Fibroblast of skin of right biceps (primary cell): ENCODE data around the gene RNU7-1.
A peak's percentile ranks its signal among the peaks of the same experiment; 100 is the strongest.

Experiments used
- DNase-seq: peaks from one replicate; pipeline ENCODE4 v3.0.0-alpha.2; 2013

RNU7-1 gene

DNA sequence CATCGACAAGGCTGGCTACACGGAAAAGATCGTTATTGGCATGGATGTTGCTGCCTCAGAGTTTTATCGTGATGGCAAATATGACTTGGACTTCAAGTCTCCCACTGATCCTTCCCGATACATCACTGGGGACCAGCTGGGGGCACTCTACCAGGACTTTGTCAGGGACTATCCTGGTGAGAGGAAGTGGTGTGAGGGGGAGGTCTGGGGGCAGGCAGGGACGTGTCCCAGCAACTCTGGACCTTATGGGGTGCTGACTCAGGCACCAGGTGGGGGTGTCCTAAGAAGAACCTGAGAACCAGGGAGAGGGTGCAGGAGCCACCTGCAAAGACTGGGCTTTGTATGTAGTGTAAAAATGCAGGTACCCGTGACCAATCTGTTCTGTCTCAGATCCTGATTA lies 24.0 kb upstream of the RNU7-1 start:
- DNase-seq: no peak

DNA sequence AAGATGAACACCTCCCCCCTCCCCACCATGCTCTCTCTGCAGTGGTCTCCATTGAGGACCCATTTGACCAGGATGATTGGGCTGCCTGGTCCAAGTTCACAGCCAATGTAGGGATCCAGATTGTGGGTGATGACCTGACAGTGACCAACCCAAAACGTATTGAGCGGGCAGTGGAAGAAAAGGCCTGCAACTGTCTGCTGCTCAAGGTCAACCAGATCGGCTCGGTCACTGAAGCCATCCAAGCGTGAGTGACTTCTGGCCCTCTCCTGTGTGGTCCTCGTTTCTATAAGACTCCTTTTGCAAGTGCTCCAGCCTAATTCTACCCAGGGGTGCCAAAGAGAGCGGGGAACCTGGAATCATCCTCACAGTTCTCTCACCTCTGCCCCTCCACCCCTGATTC lies 22.1 kb upstream of the RNU7-1 start:
- DNase-seq: no peak

DNA sequence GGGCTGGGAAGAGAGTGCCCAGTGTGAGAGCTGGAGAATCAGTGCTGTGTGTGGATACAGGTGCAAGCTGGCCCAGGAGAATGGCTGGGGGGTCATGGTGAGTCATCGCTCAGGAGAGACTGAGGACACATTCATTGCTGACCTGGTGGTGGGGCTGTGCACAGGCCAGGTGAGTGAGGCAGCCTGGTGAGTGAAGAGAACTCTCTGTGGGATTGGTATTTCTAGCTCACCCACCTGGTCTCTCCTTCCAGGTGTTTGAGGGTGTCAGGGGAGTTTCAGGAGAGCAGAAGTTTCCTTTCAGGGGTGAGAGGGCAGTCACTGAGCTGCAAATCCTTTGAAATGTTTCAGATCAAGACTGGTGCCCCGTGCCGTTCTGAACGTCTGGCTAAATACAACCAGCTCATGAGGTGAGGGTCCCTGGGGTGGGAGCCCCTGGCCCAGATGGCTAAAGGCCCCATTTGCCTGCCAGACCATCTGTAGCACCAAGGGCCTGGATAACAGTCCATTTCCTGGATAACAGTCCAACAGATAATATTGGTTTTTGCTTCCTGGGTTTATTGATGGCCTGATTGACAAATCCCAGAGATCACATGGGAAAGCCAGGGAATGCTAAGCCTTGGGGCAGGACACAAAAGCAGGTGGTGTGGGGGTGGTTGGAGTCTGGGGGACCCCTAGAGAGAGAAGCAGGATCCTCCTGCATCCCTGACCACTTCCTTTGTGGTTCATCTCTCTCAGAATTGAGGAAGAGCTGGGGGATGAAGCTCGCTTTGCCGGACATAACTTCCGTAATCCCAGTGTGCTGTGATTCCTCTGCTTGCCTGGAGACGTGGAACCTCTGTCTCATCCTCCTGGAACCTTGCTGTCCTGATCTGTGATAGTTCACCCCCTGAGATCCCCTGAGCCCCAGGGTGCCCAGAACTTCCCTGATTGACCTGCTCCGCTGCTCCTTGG lies 21.3 kb upstream of the RNU7-1 start:
- no peak for DNase-seq

DNA sequence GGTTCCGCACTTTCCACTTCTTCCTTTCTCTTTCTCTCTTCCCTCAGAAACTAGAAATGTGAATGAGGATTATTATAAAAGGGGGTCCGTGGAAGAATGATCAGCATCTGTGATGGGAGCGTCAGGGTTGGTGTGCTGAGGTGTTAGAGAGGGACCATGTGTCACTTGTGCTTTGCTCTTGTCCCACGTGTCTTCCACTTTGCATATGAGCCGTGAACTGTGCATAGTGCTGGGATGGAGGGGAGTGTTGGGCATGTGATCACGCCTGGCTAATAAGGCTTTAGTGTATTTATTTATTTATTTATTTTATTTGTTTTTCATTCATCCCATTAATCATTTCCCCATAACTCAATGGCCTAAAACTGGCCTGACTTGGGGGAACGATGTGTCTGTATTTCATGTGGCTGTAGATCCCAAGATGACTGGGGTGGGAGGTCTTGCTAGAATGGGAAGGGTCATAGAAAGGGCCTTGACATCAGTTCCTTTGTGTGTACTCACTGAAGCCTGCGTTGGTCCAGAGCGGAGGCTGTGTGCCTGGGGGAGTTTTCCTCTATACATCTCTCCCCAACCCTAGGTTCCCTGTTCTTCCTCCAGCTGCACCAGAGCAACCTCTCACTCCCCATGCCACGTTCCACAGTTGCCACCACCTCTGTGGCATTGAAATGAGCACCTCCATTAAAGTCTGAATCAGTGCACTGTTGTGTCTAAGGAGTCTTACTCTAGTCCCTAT lies 20.4 kb upstream of the RNU7-1 start:
- DNase-seq: no peak

DNA sequence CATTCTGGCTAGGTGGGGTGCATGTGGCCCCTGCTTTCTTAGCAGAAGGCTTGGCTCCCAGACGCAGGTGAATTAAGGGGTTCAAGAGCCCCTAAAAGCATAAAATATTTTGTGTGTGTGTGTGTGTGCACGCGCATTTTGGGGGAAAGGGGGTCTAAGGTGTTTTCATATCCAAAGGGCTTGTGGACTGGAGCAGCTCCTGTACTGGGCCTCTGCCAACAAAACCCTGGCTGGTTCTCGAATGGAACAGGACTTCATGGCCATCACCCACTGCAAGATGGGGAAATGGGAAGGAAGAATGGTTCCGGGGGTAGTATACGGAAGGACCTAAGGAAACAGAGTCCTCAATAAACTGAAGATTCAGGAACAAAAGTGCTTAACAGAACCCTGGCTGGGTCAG lies 19.8 kb upstream of the RNU7-1 start:
- DNase-seq: no peak

DNA sequence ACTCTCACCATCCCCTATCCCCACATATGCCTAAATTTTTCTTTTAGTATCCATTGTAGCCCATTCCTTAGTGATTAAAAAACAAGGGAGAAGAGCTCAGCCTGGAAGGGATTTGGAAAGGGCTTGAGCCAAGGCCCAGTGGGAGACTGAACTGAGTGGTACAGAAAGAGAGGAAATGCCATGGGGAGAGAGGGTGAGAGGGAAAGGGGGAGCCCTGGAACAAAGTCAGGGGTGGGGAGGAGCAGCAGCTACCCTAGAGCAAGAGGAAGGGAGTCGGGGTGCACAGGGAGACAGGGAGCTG lies 18.4 kb upstream of the RNU7-1 start:
- no peak for DNase-seq

DNA sequence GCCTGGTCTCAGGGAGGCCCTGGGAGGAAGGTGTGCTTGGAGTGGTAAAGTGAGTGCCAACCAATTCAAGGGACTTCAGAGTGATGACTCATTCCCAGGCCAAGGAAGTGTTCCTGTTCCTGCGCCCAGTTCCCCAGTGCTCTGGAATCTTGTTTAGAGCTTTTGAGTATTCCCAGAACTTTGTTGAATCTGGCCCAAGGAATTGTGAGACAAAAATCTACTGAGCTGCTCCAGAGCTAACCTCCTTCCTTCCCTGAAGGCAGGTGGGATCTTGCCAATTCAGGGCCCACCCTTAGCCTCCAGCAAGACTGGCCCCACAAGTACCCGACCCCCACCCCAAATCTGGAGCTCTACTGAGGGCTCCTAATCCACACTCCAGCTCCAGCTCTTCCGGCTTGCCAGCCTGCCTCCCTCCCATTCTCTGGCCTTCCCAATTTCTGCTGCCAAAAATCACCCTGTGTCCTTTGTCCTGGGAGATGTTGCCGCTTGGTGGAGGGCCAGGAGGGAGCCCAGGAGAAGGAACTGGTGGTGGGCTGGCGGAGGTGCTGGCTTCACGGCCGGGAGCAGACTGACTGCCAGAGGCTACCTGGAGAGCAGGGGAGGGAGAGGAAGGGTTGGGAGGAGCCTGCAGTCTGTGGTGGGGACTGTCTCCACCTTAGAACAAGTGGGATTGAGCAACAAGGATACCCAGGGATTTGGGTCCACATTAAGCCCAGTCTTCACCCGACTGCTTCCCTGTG lies 17.9 kb upstream of the RNU7-1 start:
- DNase-seq: peak; percentile 92

DNA sequence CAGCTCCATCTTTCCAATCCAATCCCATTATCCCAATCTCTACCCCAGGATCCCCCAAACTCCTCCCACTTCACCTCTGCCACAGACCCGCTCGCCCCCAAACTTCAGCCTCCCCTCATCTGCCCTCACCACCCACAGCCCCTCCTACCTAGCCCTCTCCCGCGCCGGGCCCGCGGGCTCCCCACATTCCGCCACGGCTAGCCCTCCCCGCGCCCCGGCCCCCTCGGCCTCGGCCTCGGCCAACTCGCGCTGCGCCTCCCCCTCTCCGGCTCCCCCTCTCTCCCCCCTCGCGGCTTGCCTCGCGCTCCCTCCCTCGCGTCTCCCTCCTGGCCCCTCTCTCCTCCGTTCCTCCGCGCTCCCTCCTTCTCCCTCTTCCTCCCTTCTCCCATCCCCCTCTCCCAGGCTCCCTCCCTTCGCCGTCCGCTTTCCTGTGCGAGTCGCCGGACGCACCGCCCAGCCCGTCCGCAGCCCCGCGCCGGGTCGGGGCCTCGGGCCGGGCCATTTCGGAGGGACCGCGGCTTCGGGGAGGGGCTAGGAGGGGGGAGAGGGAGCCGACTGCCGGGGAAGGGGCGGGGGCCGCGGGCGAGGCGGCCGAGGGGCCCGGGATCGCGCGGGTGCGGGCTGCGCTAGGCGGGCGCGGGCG lies 16.1 kb upstream of the RNU7-1 start, which contains the start of gene ATN1:
Gene ATN1 (plus strand): TSS at position 581 of the 643 bp plus-strand sequence. CDS start 6,043 bp downstream, outside the sequence.
- peak; percentile 88 for DNase-seq

DNA sequence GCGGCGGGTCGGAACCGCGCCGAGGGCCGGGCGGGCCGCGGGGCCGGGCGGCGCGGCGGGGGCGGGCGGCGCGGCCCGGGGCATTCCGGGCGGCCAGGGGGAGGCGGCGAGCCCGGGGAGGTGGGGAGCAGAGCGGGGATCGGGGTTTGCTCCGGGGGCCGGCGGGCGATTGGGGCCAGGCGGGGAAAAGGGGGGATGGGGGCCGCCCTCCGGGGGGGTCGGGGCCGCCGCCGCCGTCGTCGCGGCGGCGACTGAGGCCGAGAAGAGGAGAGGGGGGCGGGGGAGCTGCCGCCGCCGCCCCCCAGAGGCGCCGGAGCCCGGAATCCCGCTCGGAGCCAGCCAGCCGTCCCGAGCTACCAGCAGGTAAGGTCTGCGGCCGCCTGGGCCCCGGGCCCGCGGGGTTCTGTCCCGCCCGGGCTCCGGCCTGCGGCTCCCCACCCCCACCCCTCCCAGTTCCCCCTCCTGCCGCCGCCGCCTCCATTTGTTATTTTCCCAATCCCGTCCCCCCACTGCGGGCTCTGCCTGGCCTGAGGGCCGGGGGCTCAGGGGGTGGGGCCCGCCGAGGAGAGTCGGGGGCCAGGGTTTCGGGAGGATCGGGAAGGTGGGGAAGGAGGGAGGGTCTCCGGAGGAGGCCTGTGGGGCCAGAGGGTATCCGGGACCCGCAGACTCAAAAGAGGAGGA lies 15.5 kb upstream of the RNU7-1 start:
- no peak for DNase-seq

DNA sequence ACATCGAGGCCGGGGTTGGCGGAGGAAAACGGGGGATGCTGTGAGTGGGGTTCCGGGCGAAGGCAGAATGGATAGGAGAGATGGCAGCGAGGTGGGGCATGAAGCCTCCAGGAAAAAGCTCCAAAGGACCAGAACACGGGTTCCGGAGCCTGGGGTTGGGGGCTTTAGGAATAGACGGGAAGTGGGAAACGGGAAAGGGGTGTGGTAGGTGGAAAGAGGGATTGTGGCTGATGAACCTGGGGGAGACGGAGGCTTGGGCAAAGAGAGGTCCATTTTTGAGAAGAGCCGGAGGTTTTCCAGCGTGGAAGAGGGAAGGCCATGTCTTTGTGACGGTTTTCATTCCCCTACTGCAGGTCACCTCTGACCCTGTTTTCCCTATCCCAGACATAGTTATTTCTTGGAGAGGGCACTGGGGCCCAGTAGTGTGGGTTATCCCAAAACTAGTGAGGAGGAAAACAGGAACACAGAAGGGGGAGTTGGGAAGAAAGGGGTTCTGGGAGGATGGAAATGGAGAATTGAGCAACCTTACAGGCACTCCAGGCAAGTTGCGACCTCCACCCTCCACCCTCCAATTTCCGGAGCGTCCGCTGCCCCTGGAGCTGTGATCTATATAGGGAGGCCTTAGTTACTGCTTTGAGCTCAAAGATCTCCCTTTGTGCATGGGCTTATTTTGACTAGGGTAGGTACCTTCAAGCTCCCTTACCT lies 14.8 kb upstream of the RNU7-1 start:
- no peak for DNase-seq

DNA sequence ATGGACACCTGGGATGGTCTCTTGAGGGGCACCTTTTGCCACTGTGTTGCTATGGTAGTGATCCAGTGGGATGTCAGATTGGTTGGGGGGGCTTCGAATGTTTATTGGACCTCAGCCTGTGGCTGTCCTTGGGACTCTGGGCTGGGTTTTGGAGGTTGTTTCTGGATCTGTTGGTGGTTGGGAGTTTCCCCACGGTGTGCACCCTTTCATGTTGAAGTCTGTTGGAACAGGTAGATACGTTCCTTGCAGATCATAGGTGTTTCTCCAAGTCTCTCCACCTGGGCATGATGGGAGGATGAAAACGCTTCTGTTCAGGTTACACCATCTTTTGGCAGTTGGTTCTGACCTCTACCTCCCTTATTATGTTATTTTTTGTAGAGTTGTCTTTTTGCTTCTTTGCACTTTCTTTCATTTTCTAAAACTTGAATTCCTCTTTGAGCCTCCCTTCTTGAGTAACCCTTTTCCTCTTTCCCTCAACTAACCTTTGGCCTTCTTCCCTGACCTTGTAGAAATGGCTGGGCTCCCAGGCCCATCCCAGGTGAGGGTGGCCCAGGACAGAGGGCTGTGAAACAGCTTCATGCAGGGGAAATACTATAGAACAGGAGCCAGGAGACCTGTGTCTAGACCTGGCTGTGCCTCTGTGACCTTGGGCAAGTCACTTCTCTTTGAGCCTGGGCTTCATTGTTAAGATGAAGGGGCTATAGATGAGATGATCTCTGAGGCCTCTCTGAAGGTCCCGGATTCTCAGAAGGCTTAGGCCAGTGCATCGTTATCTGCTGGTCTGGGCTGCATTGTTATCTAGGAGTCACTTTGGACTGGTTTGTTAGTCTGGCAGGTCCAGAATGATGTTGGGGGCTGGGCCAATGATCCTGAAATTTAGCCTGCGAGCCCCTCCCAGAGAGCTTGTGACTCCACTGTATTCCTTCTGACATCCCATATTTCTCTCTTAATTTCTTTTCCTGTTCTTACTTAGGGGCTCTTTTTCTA lies 13.9 kb upstream of the RNU7-1 start:
- DNase-seq: no peak

DNA sequence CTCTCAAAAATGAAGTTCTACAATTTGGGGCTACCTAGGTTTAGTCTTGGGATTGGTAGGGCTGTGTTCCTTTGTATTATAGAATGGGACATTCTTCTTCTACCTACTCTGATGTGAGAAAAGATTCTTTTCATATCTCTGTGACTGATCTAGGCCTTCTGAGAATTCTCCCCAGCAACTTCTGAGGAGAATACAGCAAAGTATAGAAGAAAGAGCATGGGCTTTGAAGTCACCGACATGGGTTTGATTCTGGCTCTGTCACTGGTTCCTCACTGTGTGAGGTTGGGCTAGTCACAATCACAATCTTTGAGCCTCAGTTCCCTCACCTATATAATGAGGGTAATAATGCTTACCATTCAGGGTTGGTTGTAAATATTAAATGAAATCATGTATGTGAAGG lies 10.8 kb upstream of the RNU7-1 start:
- DNase-seq: no peak

DNA sequence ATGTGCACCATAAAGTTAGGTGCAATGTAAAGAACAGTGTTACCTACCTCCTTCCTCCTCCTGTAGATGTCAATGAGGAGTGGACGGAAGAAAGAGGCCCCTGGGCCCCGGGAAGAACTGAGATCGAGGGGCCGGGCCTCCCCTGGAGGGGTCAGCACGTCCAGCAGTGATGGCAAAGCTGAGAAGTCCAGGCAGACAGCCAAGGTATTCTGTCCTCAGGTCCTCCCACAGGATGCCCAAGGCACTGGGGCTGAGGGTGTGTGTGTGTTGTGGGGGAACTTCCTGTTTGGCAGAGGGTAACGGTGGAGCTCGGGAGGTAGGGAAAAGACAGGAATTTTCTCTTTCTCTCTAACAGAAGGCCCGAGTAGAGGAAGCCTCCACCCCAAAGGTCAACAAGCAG lies 9.5 kb upstream of the RNU7-1 start:
- peak; percentile 34 for DNase-seq

DNA sequence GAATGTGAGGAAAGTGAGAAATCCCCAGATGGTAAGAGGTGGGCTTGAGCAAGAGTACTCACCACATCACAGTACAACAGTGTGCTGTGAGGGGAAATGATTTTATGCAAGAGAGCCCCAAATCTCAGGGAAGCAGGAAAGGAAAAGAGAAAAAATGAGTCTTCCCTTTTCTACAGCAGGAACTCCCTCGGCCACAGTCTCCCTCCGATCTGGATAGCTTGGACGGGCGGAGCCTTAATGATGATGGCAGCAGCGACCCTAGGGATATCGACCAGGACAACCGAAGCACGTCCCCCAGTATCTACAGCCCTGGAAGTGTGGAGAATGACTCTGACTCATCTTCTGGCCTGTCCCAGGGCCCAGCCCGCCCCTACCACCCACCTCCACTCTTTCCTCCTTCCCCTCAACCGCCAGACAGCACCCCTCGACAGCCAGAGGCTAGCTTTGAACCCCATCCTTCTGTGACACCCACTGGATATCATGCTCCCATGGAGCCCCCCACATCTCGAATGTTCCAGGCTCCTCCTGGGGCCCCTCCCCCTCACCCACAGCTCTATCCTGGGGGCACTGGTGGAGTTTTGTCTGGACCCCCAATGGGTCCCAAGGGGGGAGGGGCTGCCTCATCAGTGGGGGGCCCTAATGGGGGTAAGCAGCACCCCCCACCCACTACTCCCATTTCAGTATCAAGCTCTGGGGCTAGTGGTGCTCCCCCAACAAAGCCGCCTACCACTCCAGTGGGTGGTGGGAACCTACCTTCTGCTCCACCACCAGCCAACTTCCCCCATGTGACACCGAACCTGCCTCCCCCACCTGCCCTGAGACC lies 8.0 kb upstream of the RNU7-1 start:
- no peak for DNase-seq

DNA sequence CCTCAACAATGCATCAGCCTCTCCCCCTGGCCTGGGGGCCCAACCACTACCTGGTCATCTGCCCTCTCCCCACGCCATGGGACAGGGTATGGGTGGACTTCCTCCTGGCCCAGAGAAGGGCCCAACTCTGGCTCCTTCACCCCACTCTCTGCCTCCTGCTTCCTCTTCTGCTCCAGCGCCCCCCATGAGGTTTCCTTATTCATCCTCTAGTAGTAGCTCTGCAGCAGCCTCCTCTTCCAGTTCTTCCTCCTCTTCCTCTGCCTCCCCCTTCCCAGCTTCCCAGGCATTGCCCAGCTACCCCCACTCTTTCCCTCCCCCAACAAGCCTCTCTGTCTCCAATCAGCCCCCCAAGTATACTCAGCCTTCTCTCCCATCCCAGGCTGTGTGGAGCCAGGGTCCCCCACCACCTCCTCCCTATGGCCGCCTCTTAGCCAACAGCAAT lies 7.4 kb upstream of the RNU7-1 start:
- no peak for DNase-seq

DNA sequence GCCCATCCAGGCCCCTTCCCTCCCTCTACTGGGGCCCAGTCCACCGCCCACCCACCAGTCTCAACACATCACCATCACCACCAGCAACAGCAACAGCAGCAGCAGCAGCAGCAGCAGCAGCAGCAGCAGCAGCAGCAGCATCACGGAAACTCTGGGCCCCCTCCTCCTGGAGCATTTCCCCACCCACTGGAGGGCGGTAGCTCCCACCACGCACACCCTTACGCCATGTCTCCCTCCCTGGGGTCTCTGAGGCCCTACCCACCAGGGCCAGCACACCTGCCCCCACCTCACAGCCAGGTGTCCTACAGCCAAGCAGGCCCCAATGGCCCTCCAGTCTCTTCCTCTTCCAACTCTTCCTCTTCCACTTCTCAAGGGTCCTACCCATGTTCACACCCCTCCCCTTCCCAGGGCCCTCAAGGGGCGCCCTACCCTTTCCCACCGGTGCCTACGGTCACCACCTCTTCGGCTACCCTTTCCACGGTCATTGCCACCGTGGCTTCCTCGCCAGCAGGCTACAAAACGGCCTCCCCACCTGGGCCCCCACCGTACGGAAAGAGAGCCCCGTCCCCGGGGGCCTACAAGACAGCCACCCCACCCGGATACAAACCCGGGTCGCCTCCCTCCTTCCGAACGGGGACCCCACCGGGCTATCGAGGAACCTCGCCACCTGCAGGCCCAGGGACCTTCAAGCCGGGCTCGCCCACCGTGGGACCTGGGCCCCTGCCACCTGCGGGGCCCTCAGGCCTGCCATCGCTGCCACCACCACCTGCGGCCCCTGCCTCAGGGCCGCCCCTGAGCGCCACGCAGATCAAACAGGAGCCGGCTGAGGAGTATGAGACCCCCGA lies 6.8 kb upstream of the RNU7-1 start:
- DNase-seq: no peak

DNA sequence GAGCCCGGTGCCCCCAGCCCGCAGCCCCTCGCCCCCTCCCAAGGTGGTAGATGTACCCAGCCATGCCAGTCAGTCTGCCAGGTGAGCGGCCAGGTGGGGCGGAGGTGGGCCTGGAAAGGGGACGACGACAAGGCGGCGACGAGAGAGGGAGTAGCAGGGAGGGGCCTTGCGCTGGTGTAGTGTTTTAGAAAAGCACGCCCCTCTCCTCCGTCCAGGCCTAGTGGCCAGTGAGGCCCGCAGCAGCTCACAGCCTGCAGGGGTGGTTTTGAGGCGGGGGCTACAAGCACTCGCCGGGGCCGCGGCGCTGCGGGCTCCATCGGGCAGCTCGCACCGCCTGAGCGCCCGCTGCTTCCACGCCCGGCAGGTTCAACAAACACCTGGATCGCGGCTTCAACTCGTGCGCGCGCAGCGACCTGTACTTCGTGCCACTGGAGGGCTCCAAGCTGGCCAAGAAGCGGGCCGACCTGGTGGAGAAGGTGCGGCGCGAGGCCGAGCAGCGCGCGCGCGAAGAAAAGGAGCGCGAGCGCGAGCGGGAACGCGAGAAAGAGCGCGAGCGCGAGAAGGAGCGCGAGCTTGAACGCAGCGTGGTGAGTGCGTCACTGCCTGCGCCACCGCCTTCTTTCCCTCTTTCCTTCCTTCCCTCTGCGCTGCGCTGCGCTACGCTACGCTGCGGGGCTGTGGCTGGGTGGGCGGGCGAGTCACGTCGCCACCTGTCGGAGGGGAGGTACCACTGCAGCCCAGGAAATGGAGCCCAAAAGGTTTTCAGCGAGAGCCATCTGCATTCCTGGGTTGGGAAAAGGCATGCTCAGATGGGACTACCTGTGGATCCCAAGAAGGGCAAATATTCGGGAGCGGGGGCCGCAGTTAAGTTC lies 5.9 kb upstream of the RNU7-1 start:
- DNase-seq: peak; percentile 96
